ENCODE measurements around the gene CAMTA1.
"Not testable (repeated sequence)": the region's sequence is repeated elsewhere in the genome, so short reads cannot be mapped to it uniquely, and the experiment has no call there.

The CAMTA1 gene

DNA sequence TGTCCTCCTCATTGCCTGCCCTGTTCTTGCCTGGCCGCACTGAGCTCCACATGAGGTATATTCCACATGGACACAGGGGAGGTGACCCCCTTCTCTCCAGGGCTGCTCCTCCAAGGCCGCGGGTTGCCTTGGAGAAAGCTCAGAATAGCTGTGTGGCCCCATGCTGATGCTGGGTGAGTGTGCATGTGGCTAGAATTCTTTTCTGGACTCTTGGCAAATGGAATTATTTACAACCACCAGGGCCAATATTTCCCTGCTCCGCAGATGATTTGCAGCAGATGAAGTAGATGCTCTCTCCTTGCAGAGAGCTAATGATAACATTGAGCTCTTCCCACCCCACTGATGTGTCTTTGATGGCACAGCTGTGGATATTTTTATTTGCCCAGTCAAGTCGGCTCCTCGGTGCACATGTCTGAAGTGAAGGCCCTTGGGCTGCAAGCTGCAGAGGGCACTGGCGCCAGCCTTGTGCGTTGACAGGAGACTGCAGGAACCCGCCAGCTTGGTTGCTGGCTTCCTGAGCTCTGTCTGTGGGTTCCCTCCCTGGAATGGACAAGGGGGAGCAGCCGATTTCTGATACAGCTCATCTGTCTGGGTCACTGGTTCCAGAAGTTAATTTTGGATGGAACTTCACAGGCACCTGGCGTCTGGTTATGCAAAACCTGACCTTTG lies 581.2 kb downstream of the CAMTA1 start:
- peak; percentile 92 for DNase-seq

- DNase-seq: peak; percentile 92
Observed at GRCh38 chr1:7366955-7367665, 581.9 kb downstream of the CAMTA1 start.

- DNase-seq: no peak
Observed at GRCh38 chr1:7369866-7370265, 584.6 kb downstream of the CAMTA1 start.

DNA sequence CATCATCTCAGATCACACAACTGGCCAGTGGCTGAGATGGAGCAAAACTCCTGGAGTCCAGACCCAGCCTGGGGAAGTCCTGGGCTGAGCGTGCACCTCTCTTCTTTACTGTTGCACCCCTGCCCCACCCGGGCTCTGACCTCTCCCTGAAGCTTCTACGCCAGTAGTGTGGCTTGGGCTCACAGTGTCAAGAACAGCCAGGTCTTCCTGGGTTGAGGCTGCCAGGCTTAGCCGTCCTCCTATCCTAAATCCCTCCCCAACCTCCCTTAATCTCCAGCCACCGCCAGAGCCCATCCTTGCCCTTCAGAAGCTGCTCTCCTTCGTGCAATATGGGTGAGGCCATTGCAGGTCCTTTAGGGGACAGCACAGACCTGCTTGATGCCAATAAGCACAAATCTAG lies 586.7 kb downstream of the CAMTA1 start:
- no peak for DNase-seq

- DNase-seq: no peak
Observed at GRCh38 chr1:7372477-7373120, 587.3 kb downstream of the CAMTA1 start.

GRCh38 chr1:7373251-7373650 lies 588.0 kb downstream of the CAMTA1 start:
- DNase-seq: no peak

DNA sequence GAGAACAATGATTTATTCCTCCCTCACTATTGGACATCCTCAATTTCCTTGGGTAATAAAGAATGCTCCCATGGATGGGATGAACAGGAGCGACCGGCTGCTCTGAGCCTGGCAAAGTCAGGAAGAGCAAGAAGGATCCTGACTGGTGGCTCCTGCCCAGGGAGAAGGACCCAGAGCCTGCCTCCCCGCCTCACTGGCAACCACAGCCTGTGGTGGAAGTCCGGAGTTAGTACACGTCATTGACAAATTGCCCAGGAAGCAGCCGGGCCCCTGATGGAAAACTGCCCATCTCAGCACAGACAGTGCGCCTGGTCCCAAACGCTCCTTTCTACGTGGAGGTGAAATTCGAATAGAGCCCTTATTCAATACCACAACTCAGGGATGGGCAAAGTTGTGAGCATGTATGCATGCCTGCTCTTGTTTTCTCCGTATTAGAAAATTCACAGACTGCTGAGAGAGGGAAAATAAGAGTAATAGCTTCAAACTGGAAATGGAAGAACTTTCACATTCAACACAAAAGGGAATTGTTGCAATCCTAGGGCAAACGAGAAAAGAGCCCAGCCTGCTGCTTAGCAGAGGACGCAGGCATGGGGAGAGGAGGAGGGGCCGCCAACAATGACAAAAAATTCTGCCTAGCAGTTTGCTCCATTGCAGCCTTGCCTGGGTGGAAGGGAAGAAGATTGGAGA lies 588.8 kb downstream of the CAMTA1 start:
- no peak for DNase-seq

DNA sequence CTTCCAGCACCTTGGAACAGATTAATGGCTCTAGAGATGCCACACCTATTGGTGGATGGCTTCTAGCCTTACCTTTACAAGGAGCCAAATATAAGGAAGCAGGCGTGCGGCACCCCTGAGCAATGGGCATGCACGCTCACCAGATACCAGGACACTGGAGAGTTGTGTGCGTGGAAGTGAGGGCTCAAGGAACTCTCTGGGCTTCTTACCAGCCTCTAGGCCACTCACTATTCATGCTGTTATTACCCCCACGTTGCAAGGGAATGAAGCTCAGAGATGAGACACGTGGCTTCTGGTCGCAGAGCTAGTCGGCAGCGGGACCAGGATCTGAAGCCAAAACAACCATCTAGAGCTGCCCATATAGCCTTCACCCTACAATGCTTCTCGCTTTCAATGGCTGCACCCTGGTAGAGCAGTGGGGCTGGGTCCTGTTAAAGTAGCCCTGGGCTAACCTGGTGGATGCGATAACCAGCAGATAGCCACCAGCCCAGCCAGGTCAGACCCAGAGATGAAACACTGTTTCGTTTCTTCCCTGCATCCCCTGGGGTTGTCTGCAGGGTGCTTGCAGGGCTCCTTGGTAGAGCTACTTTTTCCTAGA lies 589.4 kb downstream of the CAMTA1 start:
- DNase-seq: no peak

- DNase-seq: no peak
Observed at GRCh38 chr1:7375329-7375728, 590.1 kb downstream of the CAMTA1 start.

GRCh38 chr1:7375781-7376660 lies 590.8 kb downstream of the CAMTA1 start:
- no peak for DNase-seq

DNA sequence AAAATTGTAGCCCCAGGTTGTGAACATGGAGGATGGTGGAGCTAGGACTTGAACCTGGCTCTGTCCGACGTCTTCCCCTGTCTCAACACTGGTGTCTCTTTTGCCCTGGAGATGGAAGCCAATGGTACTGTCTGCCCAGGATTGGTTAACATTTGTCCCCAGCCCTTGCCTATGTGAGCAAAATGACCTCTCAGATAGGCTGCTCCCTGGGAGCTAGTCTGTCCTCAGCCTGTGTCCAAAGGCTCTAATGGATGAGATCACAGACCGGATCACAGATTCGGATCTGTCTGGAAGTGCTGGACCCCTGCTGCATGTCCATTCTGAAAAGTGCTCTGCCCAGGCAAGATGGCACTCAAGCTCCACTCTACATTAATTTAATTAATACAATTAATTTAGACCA lies 591.4 kb downstream of the CAMTA1 start:
- DNase-seq: no peak

GRCh38 chr1:7378346-7379130 lies 593.3 kb downstream of the CAMTA1 start:
- DNase-seq: no peak

DNA sequence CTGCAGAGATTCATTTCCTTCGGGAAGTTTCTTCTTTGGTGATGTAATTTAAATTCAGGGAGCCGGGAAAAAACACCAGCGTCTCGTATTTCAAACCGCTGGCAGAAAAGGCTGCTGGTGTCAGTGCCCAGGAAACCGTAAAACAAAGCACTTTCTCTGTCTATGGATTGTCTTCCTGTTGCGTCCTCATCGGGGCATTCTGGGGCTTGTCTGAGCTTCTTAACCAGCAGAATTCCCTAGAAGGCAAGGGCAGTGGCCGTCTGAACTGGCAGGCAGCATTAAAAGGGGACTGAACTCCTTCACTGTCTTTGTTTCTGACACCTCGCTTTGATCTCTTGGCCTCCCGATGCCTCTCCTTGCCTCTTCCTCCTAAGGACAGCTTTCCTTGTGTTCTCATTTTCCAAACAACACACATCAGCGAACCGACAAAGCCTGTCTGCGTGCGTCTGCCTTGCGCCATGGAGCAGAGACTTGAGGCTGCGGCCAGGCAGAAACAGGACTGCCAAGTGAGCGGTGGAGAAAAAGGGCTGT lies 594.3 kb downstream of the CAMTA1 start:
- DNase-seq: peak; percentile 11

- not testable (repeated sequence) for DNase-seq
Observed at GRCh38 chr1:7380068-7380467, 594.8 kb downstream of the CAMTA1 start.

GRCh38 chr1:7380712-7381111 lies 595.5 kb downstream of the CAMTA1 start:
- no peak for DNase-seq

DNA sequence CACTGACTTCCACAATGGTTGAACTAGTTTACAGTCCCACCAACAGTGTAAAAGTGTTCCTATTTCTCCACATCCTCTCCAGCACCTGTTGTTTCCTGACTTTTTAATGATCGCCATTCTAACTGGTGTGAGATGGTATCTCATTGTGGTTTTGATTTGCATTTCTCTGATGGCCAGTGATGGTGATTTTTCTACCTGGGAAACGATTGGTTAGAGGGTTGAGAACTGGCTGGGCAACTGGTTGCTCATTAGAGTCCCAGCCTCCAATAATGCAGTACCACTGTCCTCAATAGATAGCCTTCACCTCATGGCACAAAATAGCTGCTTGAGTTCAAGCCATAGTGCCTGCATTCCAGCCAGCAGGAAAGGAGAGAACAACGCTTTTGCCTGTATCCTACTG lies 596.5 kb downstream of the CAMTA1 start:
- not testable (repeated sequence) for DNase-seq

DNA sequence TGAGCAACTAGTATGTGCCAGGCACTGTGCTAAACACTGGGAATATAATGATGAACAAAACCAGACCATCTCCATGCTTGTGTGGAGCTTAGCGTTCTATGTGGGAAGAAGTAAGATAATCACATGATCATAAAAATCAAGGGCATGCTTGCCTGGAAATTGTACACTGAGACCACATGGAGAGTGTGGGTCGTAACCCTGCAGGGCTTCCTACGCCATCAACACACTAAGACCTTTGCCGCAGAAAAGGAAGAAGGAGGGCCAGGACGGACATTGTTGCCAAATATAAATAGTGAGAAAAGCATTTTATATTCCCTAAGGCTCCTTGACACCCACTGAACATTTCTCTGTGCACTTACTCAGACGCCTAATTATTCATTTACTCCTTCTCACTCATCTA lies 597.7 kb downstream of the CAMTA1 start:
- no peak for DNase-seq

DNA sequence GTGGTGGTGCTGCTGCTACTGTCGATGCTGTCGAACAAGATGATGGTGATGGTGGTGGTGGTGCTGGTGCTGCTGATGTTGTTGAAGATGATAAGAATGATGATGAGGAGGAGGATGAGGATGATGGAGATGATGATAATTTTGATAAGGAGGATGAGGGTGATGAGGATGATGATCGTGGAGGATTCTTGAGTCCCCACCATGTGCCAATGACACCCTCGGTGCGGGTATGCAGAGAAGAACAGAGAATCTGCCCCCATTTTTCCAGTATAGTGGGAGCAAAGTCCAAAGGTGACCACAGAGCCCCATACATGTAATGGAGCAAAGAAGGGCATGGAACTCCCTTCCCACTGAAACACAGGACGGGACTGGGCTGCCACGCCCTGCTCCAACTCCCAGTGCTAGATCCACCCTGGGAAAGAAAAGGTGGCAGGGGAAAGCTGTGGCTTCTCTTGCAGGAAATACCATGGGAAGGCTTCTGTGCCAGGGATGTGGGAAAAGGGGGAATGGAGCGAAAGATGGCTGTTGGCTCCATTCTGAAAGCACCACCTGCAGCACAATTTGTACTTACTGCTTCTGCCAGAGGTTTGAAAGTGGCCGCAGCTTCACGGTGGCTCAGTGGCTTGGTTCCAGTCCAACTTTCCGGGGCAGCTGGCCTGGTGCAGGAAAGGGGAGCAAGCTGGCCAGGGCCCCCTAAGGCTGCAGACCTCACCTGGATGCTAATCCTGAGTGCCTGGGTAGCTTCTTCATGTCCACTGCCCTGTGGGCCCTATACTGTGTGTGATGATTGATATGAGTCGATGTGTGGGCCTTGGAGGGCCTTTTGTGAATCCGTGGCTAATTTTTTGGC lies 598.6 kb downstream of the CAMTA1 start:
- DNase-seq: no peak

DNA sequence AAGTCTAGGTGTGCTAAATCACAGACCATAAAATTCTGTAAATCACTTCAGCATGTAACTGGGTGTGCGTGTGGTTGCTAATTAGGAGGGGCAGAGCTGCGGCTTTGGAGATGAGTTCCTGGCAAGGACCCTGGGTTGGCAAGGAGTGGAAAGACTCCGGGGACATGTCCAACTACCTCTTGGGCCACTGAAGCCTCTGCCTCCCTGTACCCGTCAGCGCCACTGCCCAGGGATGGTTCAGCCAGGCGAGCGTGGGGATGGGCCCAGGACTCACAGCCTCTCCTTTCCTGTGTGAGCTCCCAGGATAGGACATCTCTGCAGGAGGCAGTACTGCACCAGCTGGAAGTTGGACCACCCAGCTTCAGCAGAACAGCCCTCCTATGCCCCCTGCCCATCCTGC lies 599.4 kb downstream of the CAMTA1 start:
- no peak for DNase-seq

All from NCI-H2227 treated with DMSO at 0.1 percent for 48 hours (cell line).